Lung (tissue), 12 donors: Measurements from ENCODE around the gene SGSM2. TPM values are rescaled to one million over a fixed set of nuclear protein-coding genes. Genes with fewer than 3 reads are reported as not detected.

Source experiments
- ATAC-seq: fragments of 200-7000 bp; cut with Tn5 transposase; one replicate; pipeline ENCODE4 v1.9.1; 2020; ENCODE audit warnings: moderate number of reproducible peaks; ENCODE audit not compliant: insufficient read depth, low FRiP score
- DNase-seq, 3 donors: peaks; one replicate each; pipeline ENCODE4 v3.0.0-alpha.2; 2013 to 2017
- H3K27ac ChIP-seq, 2 donors: one replicate each; pipeline ENCODE4 v1.5.1; 2013; ENCODE audit warnings: mild to moderate bottlenecking in 2 of 2, moderate library complexity in 2 of 2, control low read depth in 1 of 2, inconsistent platforms in 1 of 2, low read depth in 1 of 2, low read length in 1 of 2
- H3K27me3 ChIP-seq, 3 donors: one replicate each; pipeline ENCODE4 v1.5.1; 2013; ENCODE audit warnings: low read length in 2 of 3; ENCODE audit not compliant: control insufficient read depth in 3 of 3, insufficient read depth in 3 of 3
- H3K36me3 ChIP-seq, 4 donors: one replicate each; pipeline ENCODE4 v1.5.1; 2013; ENCODE audit warnings: low read length in 4 of 4, mild to moderate bottlenecking in 1 of 4, moderate library complexity in 1 of 4; ENCODE audit not compliant: control insufficient read depth in 4 of 4, insufficient read depth in 4 of 4
- H3K4me1 ChIP-seq, 5 donors: one replicate each; pipeline ENCODE4 v1.5.1; 2013; ENCODE audit warnings: low read length in 5 of 5, mild to moderate bottlenecking in 2 of 5, moderate library complexity in 1 of 5; ENCODE audit not compliant: control insufficient read depth in 5 of 5, insufficient read depth in 5 of 5
- H3K4me3 ChIP-seq: one replicate; pipeline ENCODE4 v1.5.1; 2013; ENCODE audit warnings: mild to moderate bottlenecking, control low read depth, moderate library complexity
- H3K9ac ChIP-seq, 2 donors: one replicate each; pipeline ENCODE4 v1.5.1; 2013; ENCODE audit warnings: low read length in 2 of 2, control low read depth in 1 of 2; ENCODE audit not compliant: insufficient read depth in 1 of 2
- H3K9me3 ChIP-seq, 4 donors: one replicate each; pipeline ENCODE4 v1.5.1; 2013; ENCODE audit warnings: low read length in 3 of 4, mild to moderate bottlenecking in 1 of 4, moderate library complexity in 1 of 4; ENCODE audit not compliant: control insufficient read depth in 4 of 4, insufficient read depth in 3 of 4
- WGBS, 2 donors: extraction: QIAGEN DNeasy Blood & Tissue Kit; methylation state at CpG; one replicate each; pipeline ENCODE4 v1.1.7; 2013; 5-methylcytosine and 5-hydroxymethylcytosine counted together
- polyA plus RNA-seq, 2 donors: library from polyadenylated mRNA; stranded (reverse); fragments of 200-250 nt; gene quantifications; one replicate each; pipeline ENCODE4 v1.2.1, GENCODE V29; 2013
- total RNA-seq, 2 donors: library from RNA; depleted of rRNA in 1 of 2; stranded (reverse); fragments of >200 nt in 1 of 2; gene quantifications; one replicate each; pipeline ENCODE4 v1.2.1, GENCODE V29; 2014 to 2021
- TF ChIP-seq, protein P1 (sequence below): IDR thresholded peaks from 2 replicates; pipeline ENCODE4 v1.5.1; 2012; ENCODE audit warnings: mild to moderate bottlenecking; ENCODE audit errors: control extremely low read depth, extremely low read depth
- donor health status: control.
- donor health status: control.
- donor health status: Bipolar disorder and iron deficiency.
- donor health status: healthy.
- donor health status: DM: yes; HTN: yes; CAD: no.

SGSM2 gene
- total and polyA plus RNA-seq, 4 donors: 33.1 to 60.8 (median 52.4) TPM

DNA sequence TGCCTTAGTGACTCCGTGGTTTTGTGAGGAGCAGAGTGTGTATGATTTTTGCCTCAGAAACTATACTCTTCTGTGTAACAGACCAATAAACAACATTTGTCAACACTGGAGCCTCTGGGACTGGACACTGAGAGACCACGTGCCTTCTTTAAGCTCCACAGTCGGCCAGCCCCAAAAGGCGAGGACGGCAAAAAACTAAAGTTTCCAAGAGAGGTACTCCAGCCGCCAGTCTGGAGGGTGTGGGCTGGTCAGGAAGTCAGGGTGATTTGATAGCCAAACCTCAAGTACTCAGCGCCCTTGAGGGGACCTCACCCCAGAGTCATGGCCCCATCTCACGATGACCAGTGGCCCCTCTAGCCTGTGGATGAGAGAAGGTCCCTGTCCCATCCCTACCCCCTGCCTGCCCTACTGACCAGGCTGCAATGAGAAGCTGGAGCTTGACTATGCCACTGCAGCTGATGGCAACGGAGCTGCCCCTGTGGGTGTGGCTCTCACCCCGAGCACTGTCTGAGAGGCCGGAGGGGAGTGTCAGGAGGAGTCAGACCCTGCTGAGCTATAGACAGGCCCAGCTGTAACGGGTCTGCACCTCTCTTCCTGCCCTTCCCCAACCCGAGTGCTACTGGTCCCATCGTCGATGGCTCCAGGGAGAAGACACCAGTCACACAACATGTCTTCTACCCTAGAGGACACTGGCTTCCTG is 43.8 kb downstream of the SGSM2 start:
- no peaks in the 10 kb centered on the region for H3K27me3 ChIP-seq
- peaks cover 0 to 10% (median 0%) of the 10 kb centered on the region in 5 donors for H3K4me1 ChIP-seq
- ATAC-seq: no peak
- WGBS, 2 donors: 66 to 82% methylated on average over 15 of the region's 15 CpGs
- TF ChIP-seq, protein P1, sequence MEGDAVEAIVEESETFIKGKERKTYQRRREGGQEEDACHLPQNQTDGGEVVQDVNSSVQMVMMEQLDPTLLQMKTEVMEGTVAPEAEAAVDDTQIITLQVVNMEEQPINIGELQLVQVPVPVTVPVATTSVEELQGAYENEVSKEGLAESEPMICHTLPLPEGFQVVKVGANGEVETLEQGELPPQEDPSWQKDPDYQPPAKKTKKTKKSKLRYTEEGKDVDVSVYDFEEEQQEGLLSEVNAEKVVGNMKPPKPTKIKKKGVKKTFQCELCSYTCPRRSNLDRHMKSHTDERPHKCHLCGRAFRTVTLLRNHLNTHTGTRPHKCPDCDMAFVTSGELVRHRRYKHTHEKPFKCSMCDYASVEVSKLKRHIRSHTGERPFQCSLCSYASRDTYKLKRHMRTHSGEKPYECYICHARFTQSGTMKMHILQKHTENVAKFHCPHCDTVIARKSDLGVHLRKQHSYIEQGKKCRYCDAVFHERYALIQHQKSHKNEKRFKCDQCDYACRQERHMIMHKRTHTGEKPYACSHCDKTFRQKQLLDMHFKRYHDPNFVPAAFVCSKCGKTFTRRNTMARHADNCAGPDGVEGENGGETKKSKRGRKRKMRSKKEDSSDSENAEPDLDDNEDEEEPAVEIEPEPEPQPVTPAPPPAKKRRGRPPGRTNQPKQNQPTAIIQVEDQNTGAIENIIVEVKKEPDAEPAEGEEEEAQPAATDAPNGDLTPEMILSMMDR: no peak
- no peaks in the 10 kb centered on the region for H3K9me3 ChIP-seq
- peaks cover 3 to 54% (median 9%) of the 10 kb centered on the region in 4 donors for H3K36me3 ChIP-seq
- no peak for DNase-seq
- no peak overlapping the region for H3K27ac ChIP-seq
- H3K4me3 ChIP-seq: no peak overlapping the region
- H3K9ac ChIP-seq: no peak overlapping the region

DNA sequence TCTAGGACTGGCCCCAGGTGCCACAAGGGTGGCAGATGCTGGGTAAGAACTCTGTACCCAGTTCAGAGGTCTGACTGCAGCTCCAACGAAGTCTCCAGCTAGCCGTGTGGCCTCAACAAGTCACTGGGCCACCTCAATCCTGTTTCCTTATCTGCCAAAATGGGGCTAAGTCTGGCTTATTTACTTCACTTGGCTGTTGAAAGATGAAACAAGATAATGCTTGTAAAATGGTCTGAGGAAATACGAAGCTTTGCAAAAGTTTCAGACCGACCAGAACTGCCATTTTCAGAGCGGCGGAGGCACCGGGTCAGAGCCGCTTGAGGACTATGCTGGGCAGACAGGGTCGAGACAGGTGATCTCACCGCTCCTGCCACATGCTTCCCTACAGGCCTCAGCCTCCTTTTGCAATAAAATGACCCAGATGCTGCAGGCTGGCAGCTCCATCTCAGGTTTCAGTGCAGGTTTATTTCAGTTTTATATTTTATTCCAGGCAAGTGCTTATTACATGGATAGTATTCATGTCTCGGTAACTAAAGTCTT is 46.4 kb downstream of the SGSM2 start:
- TF ChIP-seq, protein P1: no peak
- Histone ChIP-seq H3K9me3 (no peaks in the 10 kb centered on the region), H3K36me3 (peaks cover 3 to 59% (median 13%) of the 10 kb centered on the region in 4 donors), H3K4me1 (peaks cover 0 to 14% (median 0%) of the 10 kb centered on the region in 5 donors), H3K27ac (no peak overlapping the region), H3K4me3 (no peak overlapping the region), H3K9ac (no peak overlapping the region), H3K27me3 (no peaks in the 10 kb centered on the region)
- WGBS, 2 donors: 92 to 93% methylated on average over 11 of the region's 11 CpGs
- ATAC-seq (no peak), DNase-seq (no peak)

DNA sequence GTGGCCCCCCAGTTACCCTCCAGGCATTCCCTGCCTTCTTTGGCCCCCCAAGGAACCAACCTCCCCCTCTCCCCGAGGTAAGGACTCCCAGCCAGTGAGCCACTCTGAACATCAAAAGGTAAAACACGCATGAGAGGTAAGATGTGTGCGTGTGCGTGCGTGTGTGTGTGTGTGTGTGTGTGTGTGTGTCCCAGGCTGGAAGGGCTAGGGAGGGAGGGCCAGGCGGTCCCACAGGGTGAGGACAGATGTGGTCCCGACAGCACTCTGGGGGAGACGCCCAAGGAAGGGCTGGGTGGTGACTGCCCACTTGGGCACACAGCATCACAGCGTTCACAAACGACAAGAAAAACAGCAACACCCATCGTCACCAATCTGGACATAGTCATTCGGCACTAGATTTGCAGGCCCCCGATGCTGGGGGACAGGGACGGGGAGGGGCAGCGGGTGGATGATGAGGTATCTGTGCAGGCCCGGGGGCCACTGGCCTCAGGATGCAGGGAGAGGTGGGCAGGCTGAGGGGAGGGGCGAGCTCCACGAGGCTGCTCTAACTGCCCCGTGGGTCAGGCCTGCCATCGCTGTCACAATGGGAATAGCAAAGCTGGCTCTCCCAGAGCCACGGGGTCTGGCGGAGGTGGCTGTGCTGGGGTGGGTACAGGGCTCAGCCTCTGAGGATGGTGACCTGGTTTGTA is 47.3 kb downstream of the SGSM2 start:
- ATAC-seq (no peak), DNase-seq (no peak)
- no peak overlapping the region for H3K4me3 ChIP-seq
- no peaks in the 10 kb centered on the region for H3K27me3 ChIP-seq
- H3K36me3 ChIP-seq: peaks cover 3 to 50% (median 13%) of the 10 kb centered on the region in 4 donors
- TF ChIP-seq, protein P1: no peak
- no peak overlapping the region for H3K27ac ChIP-seq
- 82 to 87% methylated on average over 22 of the region's 22 CpGs for WGBS, 2 donors
- H3K4me1 ChIP-seq: peaks cover 0 to 19% (median 0%) of the 10 kb centered on the region in 5 donors
- H3K9ac ChIP-seq: no peak overlapping the region
- no peaks in the 10 kb centered on the region for H3K9me3 ChIP-seq
